GM18511 (cell line): ENCODE data around the gene PMCH.
A peak's percentile ranks its signal among the peaks of the same experiment; 100 is the strongest.
"Not testable (repeated sequence)": the region's sequence is repeated elsewhere in the genome, so short reads cannot be mapped to it uniquely, and the experiment has no call there.

Source experiments
- ATAC-seq: cut with Tn5 transposase; IDR thresholded peaks from one replicate; pipeline ENCODE4 v1.9.1; 2021; ENCODE audit warnings: mild to moderate bottlenecking, moderate library complexity; ENCODE audit not compliant: unreplicated experiment

The PMCH gene

DNA sequence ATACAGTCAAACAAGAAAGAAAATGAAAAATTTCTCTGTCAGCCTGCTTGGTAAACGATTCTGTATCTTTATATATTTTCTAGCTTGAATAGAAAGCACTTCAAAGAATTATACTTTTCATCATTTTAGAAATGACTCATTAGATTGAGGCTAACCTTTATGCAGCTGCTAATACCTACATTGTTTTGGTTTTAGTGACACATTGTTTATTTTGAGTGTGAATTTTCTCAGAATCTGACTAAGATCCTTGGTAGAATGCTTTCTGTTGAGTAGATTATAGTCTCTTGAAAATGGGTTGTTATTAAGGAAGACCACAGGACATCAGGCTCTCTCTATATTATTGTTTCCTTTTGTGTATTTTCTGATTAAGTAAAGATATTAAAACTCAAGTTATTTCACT, at the start of gene PMCH:
Gene PMCH, minus strand, starts transcription at position 45 of the 400 bp plus-strand sequence. CDS start 63 bp downstream, outside the sequence.
- ATAC-seq: peak; percentile 72

DNA sequence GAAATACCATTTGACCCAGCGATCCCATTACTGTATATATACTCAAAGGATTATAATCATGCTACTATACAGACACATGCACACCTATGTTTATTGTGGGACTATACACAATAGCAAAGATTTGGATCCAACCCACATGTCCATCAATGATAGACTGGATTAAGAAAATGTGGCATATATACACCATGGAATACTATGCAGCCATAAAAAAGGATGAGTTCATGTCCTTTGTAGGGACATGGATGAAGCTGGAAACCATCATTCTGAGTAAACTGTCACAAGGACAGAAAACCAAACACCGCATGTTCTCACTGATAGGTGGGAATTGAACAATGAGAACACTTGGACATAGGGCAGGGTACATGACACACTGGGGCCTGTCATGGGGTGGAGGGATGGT, 43.2 kb upstream of the PMCH start:
- ATAC-seq: not testable (repeated sequence)

DNA sequence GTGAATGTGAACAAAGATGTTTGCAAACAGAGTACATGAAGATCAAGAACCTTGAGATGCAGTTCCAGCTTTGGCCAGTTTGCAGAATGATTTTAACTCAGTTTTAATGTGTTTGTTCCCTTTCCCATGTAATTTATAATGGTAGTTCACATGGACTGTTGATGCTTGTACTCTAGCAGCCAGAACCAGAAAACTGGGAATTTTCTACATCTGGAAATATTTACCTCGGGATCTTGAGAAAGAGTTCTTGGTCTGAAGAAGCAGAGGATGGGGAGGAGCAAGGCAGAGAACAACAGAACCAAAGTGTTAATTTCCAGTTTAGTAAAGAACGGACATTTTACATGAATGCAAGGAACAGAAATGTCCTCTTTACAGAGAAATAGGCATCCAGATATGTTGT, 37.0 kb upstream of the PMCH start:
- ATAC-seq: no peak

GRCh38 chr12:102232446-102232845, 34.8 kb upstream of the PMCH start:
- ATAC-seq: no peak

DNA sequence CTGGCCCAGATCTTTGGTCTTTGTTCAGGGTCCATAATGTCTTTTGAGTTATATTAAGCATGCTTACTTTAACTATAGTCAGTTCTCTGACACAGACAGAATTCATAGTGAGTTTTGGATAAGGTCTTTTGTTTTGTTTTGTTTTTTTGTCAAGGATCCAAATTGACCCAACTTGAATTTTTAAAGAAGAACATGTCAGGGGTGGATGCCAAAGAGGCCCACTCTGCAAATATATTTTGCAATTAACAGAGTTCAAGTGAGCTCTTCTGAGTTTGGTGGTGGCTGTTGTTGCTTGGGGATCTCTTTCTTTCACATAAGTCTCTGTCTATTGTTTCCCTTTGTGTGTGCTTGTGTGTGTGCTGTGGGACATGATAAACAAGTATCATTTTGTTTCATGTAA, 34.4 kb upstream of the PMCH start:
- ATAC-seq: no peak

- no peak for ATAC-seq
Observed at GRCh38 chr12:102227954-102228353, 30.3 kb upstream of the PMCH start.

DNA sequence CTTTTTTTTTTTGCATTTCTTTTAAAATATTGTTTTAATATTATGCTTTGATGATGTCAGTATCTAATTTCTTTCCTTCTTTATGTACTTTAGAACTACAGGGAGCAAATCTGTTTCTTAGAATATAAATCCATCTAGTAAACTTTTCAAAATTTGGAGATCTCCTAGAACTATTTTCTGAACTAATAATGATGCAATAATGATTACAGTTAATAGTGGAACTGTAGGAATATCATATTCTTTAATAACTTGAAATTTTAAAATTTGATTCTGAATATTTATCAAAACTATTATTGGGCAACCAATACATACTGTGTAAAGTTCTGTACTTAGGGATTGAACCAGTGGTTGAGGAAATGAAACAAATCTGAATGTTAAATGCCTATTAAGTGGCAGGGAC, 23.1 kb upstream of the PMCH start:
- ATAC-seq: no peak

GRCh38 chr12:102215992-102216691, 18.5 kb upstream of the PMCH start:
- ATAC-seq: no peak

DNA sequence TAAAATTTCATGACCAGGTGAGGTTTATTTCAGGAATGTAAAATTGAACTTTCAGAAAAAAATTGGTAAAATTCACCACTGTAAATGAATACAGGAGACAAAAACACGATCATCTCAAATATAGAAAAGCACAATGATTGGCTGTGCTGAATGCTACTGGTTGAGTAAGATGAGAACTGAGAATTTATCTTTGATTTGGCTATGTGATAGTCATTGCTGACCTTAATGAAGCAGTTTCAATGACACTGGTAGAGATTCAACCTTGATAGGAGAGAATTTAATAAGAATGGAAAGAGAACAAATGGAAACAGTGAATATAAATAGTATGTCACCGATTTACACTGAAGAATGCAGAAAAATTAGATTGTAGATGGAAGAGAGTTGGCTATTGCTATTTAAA, 6.4 kb upstream of the PMCH start:
- ATAC-seq: no peak

DNA sequence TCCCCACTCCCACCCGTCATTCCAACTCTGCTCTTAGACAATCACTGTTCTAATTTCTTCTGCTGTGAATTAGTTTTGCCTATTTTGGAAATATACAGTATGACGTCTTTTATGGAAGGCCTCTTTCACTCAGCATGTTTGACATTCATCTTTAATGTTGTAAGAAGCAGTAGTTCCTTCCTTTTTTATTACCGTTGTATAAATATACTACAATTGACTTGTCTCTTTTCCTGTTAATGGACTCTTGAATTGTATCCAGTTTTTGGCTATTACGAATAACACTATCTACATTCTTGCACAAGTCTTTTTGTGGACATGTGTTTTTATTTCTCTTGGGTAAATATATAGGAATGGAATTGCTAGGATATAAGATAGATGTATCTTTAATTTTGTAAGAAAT, 4.9 kb upstream of the PMCH start:
- no peak for ATAC-seq

DNA sequence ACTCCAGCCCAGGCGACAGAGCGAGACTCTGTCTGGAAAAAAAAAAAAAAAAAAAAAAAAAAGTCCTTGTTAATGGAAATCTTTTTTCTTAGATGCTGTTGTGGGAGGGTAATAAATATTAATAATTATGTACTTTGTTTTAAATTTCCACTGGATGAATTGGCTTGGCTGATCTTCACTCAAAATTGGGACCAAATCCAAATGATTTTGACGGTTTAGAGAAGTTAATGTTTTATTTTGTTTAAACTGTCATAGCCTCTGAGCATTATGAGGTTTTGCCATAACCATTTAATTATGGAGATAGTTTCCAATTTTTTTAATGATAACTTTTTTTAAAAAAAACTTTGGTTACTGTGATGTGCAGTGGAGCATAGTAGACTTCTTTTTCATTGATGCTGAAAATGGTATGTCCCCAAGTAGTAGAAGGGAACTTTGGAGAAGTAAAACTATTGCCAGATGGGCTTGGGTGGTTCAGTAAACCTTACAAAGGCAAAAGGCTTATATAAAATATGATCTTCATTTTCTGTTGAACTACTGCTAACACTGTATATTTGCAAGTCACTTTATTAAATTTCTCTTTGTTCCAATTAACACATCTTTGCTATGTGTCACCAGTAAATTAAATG, 3.9 kb upstream of the PMCH start:
- no peak for ATAC-seq

DNA sequence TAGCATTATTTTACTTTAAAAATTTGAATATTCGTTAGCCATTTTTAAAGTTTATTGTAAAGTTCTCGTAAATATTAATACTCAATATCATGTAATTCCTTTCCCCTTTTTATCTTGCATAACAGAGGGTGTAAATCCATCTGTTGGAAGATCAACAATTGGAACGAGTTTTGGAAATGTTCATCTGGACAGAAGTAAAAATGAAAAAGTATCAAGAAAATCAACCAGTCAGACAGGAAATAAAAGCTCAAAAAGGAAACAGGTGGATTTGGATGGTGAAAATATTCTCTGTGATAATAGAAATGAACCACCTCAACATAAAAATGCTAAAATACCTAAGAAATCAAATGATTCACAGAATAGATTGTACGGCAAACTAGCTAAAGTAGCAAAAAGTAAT, 1.8 kb downstream of the PMCH start:
- ATAC-seq: no peak

DNA sequence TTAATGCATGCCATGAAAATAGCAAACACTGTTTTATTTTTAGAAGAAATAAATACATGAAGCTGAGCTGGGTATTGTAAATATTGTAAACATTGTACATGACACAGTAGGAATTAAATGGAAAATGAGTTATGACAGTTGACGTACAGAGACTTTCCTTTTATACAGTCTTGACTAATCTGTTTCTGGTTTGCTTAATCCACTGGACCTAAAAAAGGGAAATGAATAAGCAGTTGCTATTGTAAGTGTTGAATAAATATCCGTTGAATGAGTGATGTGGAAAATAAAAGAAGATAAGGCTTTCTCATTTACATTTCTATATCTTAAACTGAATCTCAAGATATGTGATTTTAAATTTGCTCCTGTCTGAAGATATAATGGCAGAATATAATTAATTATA, 15.0 kb downstream of the PMCH start:
- no peak for ATAC-seq

DNA sequence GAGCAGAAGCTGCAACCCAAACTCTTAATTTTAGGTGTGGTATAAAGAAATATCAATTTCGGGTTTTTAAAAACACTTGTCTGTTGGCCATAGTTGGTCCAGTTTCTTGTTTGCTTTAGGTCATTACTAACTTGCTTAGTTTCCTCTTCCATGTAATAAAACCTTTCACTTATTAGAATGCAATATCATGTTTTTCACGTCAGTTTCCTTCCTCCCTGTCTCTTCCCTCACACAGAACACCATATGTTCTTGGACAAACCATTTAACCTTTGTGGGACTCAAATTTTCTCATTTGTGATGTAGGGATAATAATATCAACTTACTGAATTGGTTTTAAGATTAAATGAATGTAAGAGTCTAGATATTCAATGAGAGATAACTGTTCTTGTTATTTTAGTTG, 22.9 kb downstream of the PMCH start:
- no peak for ATAC-seq

- ATAC-seq: no peak
Observed at GRCh38 chr12:102174117-102174516, 23.5 kb downstream of the PMCH start.

DNA sequence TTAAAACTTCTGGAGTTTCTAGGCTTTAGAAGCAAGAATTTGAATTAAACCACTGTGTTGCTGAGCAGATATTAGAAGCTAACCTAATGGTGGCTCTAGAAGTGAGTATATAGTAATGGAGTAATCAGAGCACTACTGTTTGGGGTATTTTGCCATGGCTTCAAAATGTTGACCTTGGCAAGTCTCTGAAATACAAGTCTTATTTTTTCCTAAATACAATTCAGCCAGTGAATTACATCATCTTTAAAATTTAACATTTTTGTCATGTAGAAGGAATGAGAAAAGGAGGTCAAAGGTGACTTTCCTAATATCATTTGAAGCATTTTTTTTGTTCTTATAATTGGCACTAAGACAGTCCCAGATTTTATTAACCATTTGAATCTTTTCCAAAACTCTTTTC, 25.2 kb downstream of the PMCH start:
- ATAC-seq: no peak

GRCh38 chr12:102171951-102172350, 25.7 kb downstream of the PMCH start:
- ATAC-seq: no peak

GRCh38 chr12:102169922-102170621, 27.6 kb downstream of the PMCH start:
- peak; percentile 53 for ATAC-seq

DNA sequence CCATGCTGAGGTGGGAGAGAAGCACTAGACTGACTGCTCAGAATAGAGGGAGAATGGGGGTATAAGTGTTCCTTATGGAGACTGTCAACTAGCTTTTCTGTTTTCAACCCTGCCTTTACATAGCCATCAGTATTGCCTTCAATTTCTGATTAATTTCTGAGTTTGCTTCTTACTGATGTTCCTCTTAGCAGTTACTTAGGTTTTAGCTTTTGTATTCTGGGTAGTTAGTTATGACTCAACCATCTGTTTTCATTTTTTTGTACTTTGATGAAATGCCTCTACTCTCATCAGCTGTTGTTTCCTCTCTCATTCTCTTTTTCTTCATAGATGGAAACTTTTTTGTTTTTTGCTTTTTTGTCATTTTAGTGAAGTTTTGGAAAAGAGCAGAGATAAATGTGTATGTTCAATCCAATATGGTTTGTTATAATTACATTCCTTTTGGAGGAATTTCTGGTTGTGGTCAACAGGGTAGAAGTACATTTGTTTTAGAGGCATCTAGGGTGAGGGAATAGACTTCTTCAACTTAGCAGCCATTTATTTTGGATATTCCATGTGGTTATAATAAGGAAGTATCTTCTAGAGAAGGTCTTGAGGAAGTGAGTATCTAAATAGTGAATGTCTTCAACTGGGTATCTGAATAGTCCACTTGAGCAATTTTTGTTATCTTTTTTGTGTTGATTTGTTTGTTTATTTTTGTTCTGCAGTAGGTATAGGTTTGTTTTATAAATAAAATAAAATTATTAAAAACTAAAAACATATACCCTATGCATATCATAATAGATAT, 29.6 kb downstream of the PMCH start:
- peak; percentile 62 for ATAC-seq

- ATAC-seq: no peak
Observed at GRCh38 chr12:102163383-102163782, 34.2 kb downstream of the PMCH start.

- ATAC-seq: not testable (repeated sequence)
Observed at GRCh38 chr12:102155206-102155605, 42.4 kb downstream of the PMCH start.
